WI38 (cell line): ENCODE measurements around the gene GUK1.

ENCODE experiments used
- H3K4me3 ChIP-seq: 2 replicates; pipeline ENCODE4 v1.5.1; 2011; ENCODE audit warnings: low read depth, mild to moderate bottlenecking, control low read depth, low read length
- CTCF ChIP-seq: IDR thresholded peaks from 2 replicates; pipeline ENCODE4 v1.5.1; 2012; ENCODE audit warnings: low read depth, mild to moderate bottlenecking, control low read depth, low read length

The GUK1 gene

GRCh38 chr1:228095161-228095560 is 44.9 kb upstream of the GUK1 start:
- no peak overlapping the region for H3K4me3 ChIP-seq
- no peak for TF ChIP-seq CTCF

- no peak for TF ChIP-seq CTCF
- no peak overlapping the region for H3K4me3 ChIP-seq
These were observed 44.1 kb upstream of the GUK1 start for GRCh38 chr1:228095938-228096337.

- TF ChIP-seq CTCF = no peak
- no peak overlapping the region for H3K4me3 ChIP-seq
These were observed 43.4 kb upstream of the GUK1 start for GRCh38 chr1:228096416-228097332.

- H3K4me3 ChIP-seq = no peak overlapping the region
- no peak for TF ChIP-seq CTCF
These were observed 42.6 kb upstream of the GUK1 start for GRCh38 chr1:228097333-228098081.

GRCh38 chr1:228098323-228098931 is 41.7 kb upstream of the GUK1 start:
- H3K4me3 ChIP-seq = no peak overlapping the region
- TF ChIP-seq CTCF = no peak

GRCh38 chr1:228099331-228099732 is 40.7 kb upstream of the GUK1 start:
- H3K4me3 ChIP-seq = no peak overlapping the region
- TF ChIP-seq CTCF = no peak
